Muscle layer of colon (tissue), 2 donors: Measurements from ENCODE around the gene MVD.

Source experiments
- H3K27ac ChIP-seq: one replicate; pipeline ENCODE4 v1.7.0; 2013; ENCODE audit warnings: low read depth, mild to moderate bottlenecking, low read length, moderate library complexity
- H3K27me3 ChIP-seq, 2 donors: one replicate each; pipeline ENCODE4 v1.7.0; 2013; ENCODE audit warnings: low read length in 2 of 2, mild to moderate bottlenecking in 2 of 2; ENCODE audit not compliant: insufficient read depth in 2 of 2, control insufficient read depth in 1 of 2
- H3K36me3 ChIP-seq: one replicate; pipeline ENCODE4 v1.7.0; 2013; ENCODE audit warnings: mild to moderate bottlenecking, low read length; ENCODE audit not compliant: insufficient read depth
- H3K4me1 ChIP-seq: one replicate; pipeline ENCODE4 v1.7.0; 2013; ENCODE audit warnings: mild to moderate bottlenecking, low read length; ENCODE audit not compliant: insufficient read depth
- H3K4me3 ChIP-seq, 2 donors: one replicate each; pipeline ENCODE4 v1.7.0; 2013; ENCODE audit warnings: low read length in 2 of 2, low read depth in 1 of 2, mild to moderate bottlenecking in 1 of 2, moderate library complexity in 1 of 2
- H3K9ac ChIP-seq: one replicate; pipeline ENCODE4 v1.7.0; 2013; ENCODE audit warnings: low read length
- H3K9me3 ChIP-seq: one replicate; pipeline ENCODE4 v1.7.0; 2013; ENCODE audit warnings: mild to moderate bottlenecking, low read length
- donor health status: abdominal sarcoma.
- donor health status: Adenocarcinoma of cecum.

Gene MVD

DNA sequence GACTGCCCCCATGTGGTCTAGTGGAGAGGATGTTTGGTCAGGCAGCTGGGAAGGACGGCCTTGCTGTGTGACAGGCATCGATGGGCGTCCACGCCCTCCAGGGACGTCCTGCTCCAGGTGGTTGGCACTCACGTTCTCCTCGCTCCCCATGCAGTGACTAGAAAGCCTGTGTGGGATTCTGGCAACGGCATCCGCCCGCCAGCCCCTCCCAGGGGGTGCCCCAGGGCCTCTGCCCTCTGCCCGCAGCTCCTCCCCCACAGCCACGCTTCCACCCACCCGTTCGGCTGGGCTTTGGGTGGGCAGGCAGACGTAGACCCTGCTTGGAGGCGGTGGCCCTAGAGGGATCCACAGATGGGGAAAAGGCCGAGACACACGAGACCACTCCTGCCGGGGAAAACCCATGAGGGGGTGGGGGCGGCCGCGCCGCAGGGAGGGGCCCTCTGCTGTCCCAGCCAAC, 29.2 kb downstream of the MVD start:
- H3K4me1 ChIP-seq, result no peaks in the 10 kb centered on the region
- H3K9me3 ChIP-seq, result no peaks in the 10 kb centered on the region
- H3K36me3 ChIP-seq, result peaks cover 4% of the 10 kb centered on the region
- peaks cover 5 to 39% of the 10 kb centered on the region in 2 donors for H3K27me3 ChIP-seq
- H3K4me3 ChIP-seq, result no peak overlapping the region
- no peak overlapping the region for H3K27ac ChIP-seq
- no peak overlapping the region for H3K9ac ChIP-seq

DNA sequence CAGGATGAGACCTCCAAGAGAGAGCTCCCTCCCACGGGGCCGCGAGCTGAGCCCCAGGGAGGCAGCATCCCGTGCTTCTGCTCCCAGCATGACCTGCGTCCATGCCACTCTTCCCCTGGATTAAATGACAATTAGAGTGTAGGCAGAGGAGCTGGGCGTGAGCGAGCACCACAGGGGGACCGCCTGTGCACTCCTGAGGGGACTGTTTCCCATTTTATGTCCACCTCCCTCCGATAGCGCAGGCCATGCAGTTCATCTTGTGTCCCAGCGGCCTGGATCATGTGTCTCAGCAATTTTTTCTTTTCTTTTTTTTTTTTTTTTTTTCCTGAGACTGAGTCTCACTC, 30.3 kb downstream of the MVD start:
- no peaks in the 10 kb centered on the region for H3K4me1 ChIP-seq
- H3K9me3 ChIP-seq, result no peaks in the 10 kb centered on the region
- peaks cover 0 to 28% of the 10 kb centered on the region in 2 donors for H3K27me3 ChIP-seq
- H3K27ac ChIP-seq, result no peak overlapping the region
- peaks cover 16% of the 10 kb centered on the region for H3K36me3 ChIP-seq
- no peak overlapping the region for H3K9ac ChIP-seq
- no peak overlapping the region for H3K4me3 ChIP-seq

DNA sequence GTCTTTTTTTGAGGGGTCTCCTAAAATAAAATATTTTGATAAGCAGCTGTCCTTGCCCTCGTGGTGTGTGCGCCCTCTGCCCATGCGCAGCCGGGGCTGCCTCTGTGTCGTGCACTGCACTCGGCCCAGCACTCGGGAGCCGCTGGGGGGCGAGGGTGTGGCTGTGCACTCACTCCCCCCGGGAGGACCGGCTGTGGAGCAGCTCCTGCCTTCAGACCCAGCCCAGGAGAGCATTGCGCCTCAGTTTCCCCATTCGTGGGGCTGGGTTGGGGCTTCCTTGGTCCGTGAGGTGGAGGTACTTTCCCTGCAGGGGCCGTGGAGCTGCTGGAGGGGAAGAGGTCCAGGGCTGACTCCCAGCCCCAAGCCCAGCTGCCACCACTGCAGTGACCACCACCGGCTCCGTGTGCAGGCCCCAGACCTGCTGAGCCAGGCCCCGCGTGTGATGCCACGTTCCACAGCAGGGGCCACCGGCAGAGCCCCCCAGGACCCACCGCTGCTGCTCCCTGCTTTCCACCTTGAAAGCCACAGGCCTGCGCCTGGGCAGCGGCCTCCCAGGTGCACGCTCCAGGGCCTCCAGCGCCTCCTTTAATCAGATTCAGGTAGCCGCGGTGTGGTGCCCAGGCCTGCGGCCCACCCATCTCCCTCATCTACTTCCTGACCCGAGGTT, 30.8 kb downstream of the MVD start:
- peaks cover 0 to 28% of the 10 kb centered on the region in 2 donors for H3K27me3 ChIP-seq
- H3K9ac ChIP-seq, result no peak overlapping the region
- H3K4me1 ChIP-seq, result no peaks in the 10 kb centered on the region
- H3K36me3 ChIP-seq, result peaks cover 17% of the 10 kb centered on the region
- no peaks in the 10 kb centered on the region for H3K9me3 ChIP-seq
- H3K4me3 ChIP-seq, result no peak overlapping the region
- no peak overlapping the region for H3K27ac ChIP-seq

DNA sequence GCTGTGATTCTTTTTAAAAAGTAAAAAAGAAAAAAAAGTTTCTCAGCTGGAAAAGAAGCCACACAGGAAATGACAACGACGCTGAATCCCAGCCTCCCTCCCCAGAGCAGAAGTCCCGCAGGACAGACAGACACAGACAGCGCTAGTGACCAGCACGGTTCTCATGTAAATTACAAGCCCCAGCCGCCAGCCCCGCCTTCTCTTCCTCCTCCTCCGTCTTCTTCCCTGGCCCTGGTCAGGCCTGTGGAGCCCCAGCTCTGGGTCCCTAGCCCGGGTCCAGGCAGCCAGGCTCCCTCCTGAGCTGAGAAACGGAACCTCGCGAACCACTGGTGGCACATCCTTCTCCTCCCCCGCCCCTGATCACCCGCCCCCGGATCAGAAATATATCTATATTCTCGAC, 31.5 kb downstream of the MVD start:
- H3K27ac ChIP-seq, result no peak overlapping the region
- no peak overlapping the region for H3K4me3 ChIP-seq
- peaks cover 0 to 27% of the 10 kb centered on the region in 2 donors for H3K27me3 ChIP-seq
- no peaks in the 10 kb centered on the region for H3K9me3 ChIP-seq
- H3K9ac ChIP-seq, result no peak overlapping the region
- peaks cover 19% of the 10 kb centered on the region for H3K36me3 ChIP-seq
- H3K4me1 ChIP-seq, result no peaks in the 10 kb centered on the region

DNA sequence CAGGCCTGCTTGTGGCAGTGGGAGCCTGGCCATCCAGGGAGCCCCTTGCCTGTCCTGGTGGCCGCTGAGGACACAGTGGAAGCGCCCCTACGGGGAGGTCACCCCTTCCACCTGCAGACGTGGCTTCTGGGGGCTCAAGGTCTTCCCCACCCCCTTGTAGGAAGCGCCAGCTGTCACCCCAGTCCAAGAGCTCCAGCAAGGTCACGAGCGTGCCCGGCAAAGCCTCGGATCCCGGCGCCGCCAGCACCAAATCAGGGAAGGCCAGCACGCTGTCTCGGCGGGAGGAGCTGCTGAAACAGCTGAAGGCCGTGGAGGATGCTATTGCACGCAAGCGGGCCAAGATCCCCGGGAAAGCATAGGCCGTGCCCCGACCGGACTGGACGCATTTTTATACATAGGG, 31.9 kb downstream of the MVD start:
- peaks cover 0 to 22% of the 10 kb centered on the region in 2 donors for H3K27me3 ChIP-seq
- no peak overlapping the region for H3K27ac ChIP-seq
- peaks cover 22% of the 10 kb centered on the region for H3K36me3 ChIP-seq

DNA sequence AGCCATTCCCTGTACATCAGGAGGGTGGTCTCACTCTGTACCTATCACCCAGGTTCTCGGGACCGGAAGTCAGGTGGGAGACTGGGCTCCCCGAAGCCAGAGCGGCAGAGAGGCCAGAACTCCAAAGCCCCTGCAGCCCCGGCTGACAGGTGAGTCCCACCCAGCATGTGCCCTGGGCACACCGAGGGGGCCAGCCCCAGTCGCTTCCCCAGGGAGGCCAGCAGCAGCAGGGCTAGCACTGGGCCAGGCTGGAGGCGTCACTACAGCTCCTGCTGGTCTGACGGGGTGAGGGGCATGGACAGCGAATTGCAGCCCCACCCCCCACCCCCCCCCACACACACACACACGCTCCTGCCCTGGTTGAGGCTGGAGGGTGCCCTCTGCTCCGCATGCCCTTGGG, 32.5 kb downstream of the MVD start:
- Histone ChIP-seq H3K4me1 (no peaks in the 10 kb centered on the region), H3K27me3 (peaks cover 0 to 17% of the 10 kb centered on the region in 2 donors), H3K9me3 (no peaks in the 10 kb centered on the region), H3K9ac (no peak overlapping the region), H3K36me3 (peaks cover 23% of the 10 kb centered on the region), H3K4me3 (no peak overlapping the region), H3K27ac (no peak overlapping the region)

More for the DNA sequence above, 31.9 kb downstream of the MVD start:
- Histone ChIP-seq H3K9ac (no peak overlapping the region), H3K4me1 (no peaks in the 10 kb centered on the region), H3K4me3 (no peak overlapping the region), H3K9me3 (no peaks in the 10 kb centered on the region)

DNA sequence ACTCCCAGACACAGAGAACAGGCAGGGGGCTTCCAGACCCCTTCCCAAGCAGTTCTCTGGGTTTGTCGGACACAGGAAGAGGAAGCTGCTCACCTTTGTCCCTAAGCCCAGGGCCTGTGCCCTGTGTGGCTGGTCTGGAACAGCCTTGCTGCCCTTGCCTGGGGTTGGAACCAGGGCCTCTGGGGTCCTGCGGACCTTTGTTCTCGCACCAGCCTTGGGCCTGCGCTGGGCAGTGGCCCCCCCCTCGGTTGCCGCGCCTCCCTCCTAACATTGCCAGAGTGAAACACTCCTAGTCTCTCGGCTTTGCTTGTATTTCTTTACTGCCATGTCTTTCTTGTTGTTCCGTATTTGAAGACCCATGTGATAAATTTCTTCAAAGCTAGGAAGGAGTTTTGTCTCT, 33.1 kb downstream of the MVD start:
- H3K27ac ChIP-seq, result no peak overlapping the region
- no peak overlapping the region for H3K4me3 ChIP-seq
- peaks cover 29% of the 10 kb centered on the region for H3K36me3 ChIP-seq
- H3K9me3 ChIP-seq, result no peaks in the 10 kb centered on the region
- H3K9ac ChIP-seq, result no peak overlapping the region
- peaks cover 0 to 11% of the 10 kb centered on the region in 2 donors for H3K27me3 ChIP-seq
- H3K4me1 ChIP-seq, result no peaks in the 10 kb centered on the region

DNA sequence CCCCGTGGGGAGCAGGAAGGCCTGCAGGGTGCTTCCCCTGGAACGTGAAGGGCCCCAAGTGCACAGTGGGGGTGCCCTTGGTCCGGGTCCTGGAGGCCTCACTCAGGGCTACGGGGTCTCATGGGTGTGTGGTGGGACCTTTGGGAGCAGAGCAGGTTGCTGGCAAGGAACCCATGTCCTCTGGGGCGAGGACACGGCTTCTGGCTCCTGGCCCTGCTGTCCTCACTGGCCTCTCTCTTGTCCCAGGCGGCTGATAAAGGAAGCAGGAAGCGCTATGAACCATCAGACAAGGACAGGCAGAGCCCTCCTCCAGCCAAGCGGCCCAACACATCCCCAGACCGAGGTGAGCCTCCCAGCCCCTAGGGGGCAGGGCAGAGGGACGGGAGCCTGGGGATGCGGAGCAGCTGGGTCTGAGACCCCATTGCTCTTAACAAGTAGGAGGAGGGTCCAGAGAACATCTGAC, 34.3 kb downstream of the MVD start:
- Histone ChIP-seq H3K9me3 (no peaks in the 10 kb centered on the region), H3K4me3 (no peak overlapping the region), H3K9ac (no peak overlapping the region), H3K27ac (no peak overlapping the region), H3K36me3 (peaks cover 41% of the 10 kb centered on the region), H3K27me3 (no peaks in the 10 kb centered on the region), H3K4me1 (no peaks in the 10 kb centered on the region)

DNA sequence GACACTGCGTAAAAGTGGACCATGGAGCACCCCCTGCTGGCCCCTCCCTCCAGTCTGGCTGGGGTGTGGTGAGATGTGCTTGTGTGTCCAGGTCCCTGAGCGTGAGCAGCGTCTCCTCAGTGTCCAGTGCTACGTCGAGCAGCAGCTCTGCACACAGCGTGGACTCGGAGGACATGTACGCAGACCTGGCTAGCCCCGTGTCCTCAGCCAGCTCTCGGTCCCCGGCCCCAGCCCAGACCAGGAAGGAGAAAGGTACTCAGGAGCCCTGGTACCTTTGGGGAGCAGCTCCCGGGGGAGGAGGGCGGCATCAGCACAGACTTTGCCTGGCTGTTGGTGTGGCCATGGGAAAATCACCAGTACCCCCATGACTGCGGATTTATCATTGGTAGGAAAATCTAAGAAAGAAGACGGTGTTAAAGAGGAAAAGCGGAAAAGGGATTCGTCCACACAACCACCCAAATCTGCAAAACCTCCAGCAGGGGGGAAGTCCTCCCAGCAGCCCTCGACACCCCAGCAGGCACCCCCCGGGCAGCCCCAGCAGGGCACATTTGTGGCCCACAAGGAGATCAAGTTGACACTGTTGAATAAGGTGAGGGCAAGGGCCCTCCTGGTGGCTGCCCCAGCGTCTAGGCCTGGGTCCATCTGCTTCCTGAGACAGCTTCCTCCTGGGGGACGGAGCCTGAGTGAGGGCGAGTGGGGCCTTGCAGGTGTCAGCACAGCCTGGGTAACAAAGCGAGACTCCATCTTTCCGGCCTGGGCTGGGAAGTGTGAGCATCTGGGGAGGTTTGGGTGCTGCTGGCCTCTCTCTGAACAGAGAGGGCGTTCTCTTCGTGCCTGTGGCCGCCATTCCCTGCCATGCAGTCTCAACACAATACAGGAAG, 35.1 kb downstream of the MVD start:
- Histone ChIP-seq H3K27ac (no peak overlapping the region), H3K27me3 (no peaks in the 10 kb centered on the region), H3K4me1 (no peaks in the 10 kb centered on the region), H3K9me3 (no peaks in the 10 kb centered on the region), H3K4me3 (no peak overlapping the region), H3K9ac (no peak overlapping the region), H3K36me3 (peaks cover 48% of the 10 kb centered on the region)

DNA sequence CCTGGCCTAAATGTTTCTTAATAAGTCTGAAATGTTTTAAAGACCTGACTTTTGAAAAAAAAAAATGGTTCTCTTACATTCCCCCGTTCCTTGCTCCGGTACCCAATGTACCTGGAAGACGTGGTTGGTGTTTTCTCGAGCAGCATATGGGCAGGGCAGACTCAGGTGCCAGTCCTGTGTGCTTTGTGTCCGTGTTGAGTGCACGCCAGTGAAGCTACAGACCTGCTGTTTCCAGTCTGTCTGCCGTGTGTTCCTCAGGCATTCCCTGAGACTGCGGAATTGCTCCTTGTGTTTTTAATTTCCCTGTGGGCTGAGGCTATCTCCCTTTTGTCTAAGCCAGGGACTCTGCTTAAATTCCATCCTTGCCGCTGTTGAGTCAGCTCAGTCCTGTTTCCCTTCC, 36.2 kb downstream of the MVD start:
- H3K4me1 ChIP-seq, result no peaks in the 10 kb centered on the region
- no peak overlapping the region for H3K27ac ChIP-seq

DNA sequence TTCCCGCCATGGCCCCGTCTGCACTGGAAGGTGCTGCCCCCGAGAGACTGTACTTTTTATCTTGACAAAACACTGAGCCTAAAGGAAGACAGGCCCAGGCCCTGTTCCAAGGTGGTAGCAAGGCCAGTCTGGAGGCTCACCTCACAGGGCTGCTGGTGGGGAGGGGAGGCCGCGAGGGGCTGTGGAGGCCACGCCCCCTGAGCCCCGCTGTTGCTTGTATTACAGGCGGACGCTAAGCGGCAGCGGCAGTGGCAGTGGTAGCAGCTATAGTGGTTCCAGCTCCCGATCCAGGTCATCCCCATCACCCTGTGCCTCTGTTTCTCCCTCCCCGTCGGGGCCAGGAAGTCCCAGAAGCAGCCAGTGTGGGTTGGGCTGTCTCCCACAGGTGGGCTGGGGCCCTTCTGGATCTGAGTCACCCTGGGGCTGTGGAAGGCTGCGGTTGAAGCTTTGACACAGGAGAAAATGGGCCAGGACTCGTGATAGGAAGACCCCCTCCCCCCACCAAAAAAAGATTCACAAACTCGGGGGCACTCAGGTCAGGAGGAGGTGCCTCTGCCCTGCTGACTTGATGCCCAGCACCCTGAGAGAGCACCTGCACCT, 37.8 kb downstream of the MVD start:
- Histone ChIP-seq H3K4me1 (no peaks in the 10 kb centered on the region), H3K36me3 (peaks cover 60% of the 10 kb centered on the region), H3K4me3 (no peak overlapping the region), H3K9ac (no peak overlapping the region), H3K9me3 (no peaks in the 10 kb centered on the region), H3K27me3 (no peaks in the 10 kb centered on the region), H3K27ac (no peak overlapping the region)

More for the DNA sequence above, 36.2 kb downstream of the MVD start:
- H3K27me3 ChIP-seq, result no peaks in the 10 kb centered on the region
- no peaks in the 10 kb centered on the region for H3K9me3 ChIP-seq
- H3K9ac ChIP-seq, result no peak overlapping the region
- H3K4me3 ChIP-seq, result no peak overlapping the region
- peaks cover 60% of the 10 kb centered on the region for H3K36me3 ChIP-seq
